CD4-positive, CD25-positive, alpha-beta regulatory T cell (primary cell): Measurements from ENCODE around the gene DIO3. TPM values are rescaled to one million over a fixed set of nuclear protein-coding genes. Genes with fewer than 3 reads are reported as not detected.

ENCODE experiments used
- ATAC-seq, 2 donors: fragments of 150-1000 bp; cut with Tn5 transposase; one replicate each; pipeline ENCODE4 v1.10.0; 2021; ENCODE audit warnings: low read depth in 2 of 2, moderate number of reproducible peaks in 2 of 2, moderate library complexity in 1 of 2
- DNase-seq, 3 donors: peaks; one replicate each; pipeline versions ENCODE4 v3.0.0 to v3.0.0-alpha.2; 2012 to 2022; ENCODE audit warnings: mixed read lengths in 1 of 3
- H3K27ac ChIP-seq: one replicate; pipeline ENCODE4 v1.7.0; 2013; ENCODE audit warnings: mild to moderate bottlenecking, low read length; ENCODE audit not compliant: insufficient read depth, poor library complexity, severe bottlenecking
- H3K27me3 ChIP-seq: one replicate; pipeline ENCODE4 v1.7.0; 2013; ENCODE audit warnings: low read length; ENCODE audit not compliant: control insufficient read depth, insufficient read depth
- H3K36me3 ChIP-seq: one replicate; pipeline ENCODE4 v1.7.0; 2013; ENCODE audit warnings: mild to moderate bottlenecking, low read length, moderate library complexity; ENCODE audit not compliant: control insufficient read depth, insufficient read depth
- H3K4me1 ChIP-seq: 2 replicates; pipeline ENCODE4 v1.7.0; 2013; ENCODE audit warnings: mild to moderate bottlenecking, low read length; ENCODE audit not compliant: insufficient read depth, control insufficient read depth, poor library complexity, severe bottlenecking
- H3K4me3 ChIP-seq: one replicate; pipeline ENCODE4 v1.7.0; 2013; ENCODE audit warnings: low read depth, mild to moderate bottlenecking, low read length, moderate library complexity
- H3K9me3 ChIP-seq, 2 experiments: 1 replicate in 1 of 2; 2 replicates in 1 of 2; pipeline ENCODE4 v1.7.0; 2013; ENCODE audit warnings: low read length in 2 of 2, mild to moderate bottlenecking in 1 of 2, moderate library complexity in 1 of 2; ENCODE audit not compliant: control insufficient read depth in 2 of 2
- H3K27ac Mint-ChIP-seq, 3 donors: one replicate each; pipeline ENCODE4 v1.8.0; 2020 to 2022; ENCODE audit warnings: mild to moderate bottlenecking in 3 of 3, mixed read lengths in 3 of 3, moderate library complexity in 2 of 3
- H3K27me3 Mint-ChIP-seq: one replicate; pipeline ENCODE4 v1.8.0; 2022; ENCODE audit warnings: mild to moderate bottlenecking, mixed read lengths
- H3K36me3 Mint-ChIP-seq: one replicate; pipeline ENCODE4 v1.8.0; 2020; ENCODE audit warnings: mixed read lengths
- H3K4me1 Mint-ChIP-seq, 4 donors: one replicate each; pipeline ENCODE4 v1.8.0; 2020 to 2022; ENCODE audit warnings: mixed read lengths in 4 of 4, mild to moderate bottlenecking in 1 of 4
- H3K4me3 Mint-ChIP-seq, 4 donors: one replicate each; pipeline ENCODE4 v1.8.0; 2020 to 2022; ENCODE audit warnings: mild to moderate bottlenecking in 4 of 4, mixed read lengths in 4 of 4, moderate library complexity in 3 of 4
- H3K9me3 Mint-ChIP-seq, 7 donors: one replicate each; pipeline ENCODE4 v1.8.0; 2020 to 2022; ENCODE audit warnings: mixed read lengths in 7 of 7, mild to moderate bottlenecking in 3 of 7, moderate library complexity in 2 of 7
- polyA plus RNA-seq, 4 donors: library from polyadenylated mRNA; unstranded; fragments of 300-500 nt; fragmentation: Illumina TruSeq; gene quantifications; one replicate each; pipeline ENCODE4 v1.2.3, GENCODE V29; 2021
- total RNA-seq: library from RNA; stranded (reverse); gene quantifications from one replicate; pipeline ENCODE4 v1.2.3, GENCODE V29; 2022

Gene DIO3
- total and polyA plus RNA-seq, 5 donors from 2014 or later, result not detected

DNA sequence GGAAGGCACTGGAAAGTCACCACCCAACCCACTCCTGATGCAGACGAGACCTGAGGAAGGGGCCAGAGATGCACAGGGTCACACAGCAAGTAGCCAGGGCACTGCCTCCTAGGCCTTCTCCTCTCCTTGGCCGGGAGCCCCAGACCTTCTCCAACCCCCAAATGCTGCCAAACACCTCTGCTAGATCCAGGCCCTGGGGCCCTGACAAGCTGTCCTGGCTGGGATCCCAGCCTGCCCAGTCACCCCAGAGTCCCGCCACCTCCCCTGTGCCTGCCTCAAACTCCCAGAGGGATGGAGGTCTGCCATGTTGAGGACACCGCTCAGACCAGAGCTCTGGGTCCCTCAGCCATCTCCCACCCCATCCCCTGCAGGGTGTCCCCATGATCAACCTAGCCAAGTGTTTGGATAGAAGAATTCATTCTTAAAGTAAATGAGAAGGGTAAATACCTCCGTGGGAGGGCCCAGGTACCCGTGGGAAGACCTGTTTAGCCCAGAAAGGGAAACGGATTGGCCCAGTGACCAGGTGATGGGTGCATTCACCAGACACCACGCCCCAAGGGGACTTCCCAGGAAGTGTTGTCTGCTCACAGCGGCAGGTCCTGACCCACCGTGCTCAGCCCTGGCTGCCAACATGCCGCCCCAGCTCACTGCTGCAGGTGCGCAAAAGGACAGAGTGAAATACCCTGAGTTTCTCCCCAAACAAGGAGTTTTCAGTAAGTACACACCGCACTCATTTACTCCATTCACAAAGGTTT, 4.6 kb upstream of the DIO3 start:
- Mint-ChIP-seq H3K27me3 (peaks cover 13% of the 10 kb centered on the region), H3K36me3 (no peaks in the 10 kb centered on the region)
- H3K4me3 ChIP-seq, result no peak overlapping the region

DNA sequence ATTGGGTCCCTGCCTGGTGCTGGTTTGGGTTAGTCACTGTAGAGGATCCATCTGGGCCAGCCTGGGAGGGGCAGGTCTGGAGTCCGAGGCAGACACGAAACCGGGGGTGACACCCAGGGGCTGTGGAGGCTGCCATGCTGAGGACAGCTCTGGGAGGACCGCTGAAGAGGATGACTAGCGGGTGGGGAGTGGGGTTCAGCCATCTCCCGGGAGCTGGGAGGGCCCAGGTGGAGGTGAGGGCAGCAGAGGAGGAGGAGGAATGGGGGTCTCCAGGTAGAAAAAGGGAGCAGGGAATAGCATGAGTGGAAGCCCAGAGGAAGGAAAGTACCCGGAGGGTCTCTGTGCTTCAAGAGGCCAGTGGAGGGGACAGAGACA, 4.0 kb upstream of the DIO3 start:
- no peak overlapping the region for H3K4me3 Mint-ChIP-seq

More for the DNA sequence above, 4.6 kb upstream of the DIO3 start:
- ATAC-seq (no peak), DNase-seq (no peak)
- H3K27ac Mint-ChIP-seq, result no peak overlapping the region
- Histone ChIP-seq H3K36me3 (no peaks in the 10 kb centered on the region), H3K9me3 (no peaks in the 10 kb centered on the region), H3K27me3 (no peaks in the 10 kb centered on the region), H3K4me1 (no peaks in the 10 kb centered on the region), H3K27ac (no peak overlapping the region)
- peaks cover 0 to 3% (median 0%) of the 10 kb centered on the region in 4 donors for H3K4me1 Mint-ChIP-seq
- H3K9me3 Mint-ChIP-seq, result peaks cover 0 to 1% (median 0%) of the 10 kb centered on the region in 7 donors
- no peak overlapping the region for H3K4me3 Mint-ChIP-seq

DNA sequence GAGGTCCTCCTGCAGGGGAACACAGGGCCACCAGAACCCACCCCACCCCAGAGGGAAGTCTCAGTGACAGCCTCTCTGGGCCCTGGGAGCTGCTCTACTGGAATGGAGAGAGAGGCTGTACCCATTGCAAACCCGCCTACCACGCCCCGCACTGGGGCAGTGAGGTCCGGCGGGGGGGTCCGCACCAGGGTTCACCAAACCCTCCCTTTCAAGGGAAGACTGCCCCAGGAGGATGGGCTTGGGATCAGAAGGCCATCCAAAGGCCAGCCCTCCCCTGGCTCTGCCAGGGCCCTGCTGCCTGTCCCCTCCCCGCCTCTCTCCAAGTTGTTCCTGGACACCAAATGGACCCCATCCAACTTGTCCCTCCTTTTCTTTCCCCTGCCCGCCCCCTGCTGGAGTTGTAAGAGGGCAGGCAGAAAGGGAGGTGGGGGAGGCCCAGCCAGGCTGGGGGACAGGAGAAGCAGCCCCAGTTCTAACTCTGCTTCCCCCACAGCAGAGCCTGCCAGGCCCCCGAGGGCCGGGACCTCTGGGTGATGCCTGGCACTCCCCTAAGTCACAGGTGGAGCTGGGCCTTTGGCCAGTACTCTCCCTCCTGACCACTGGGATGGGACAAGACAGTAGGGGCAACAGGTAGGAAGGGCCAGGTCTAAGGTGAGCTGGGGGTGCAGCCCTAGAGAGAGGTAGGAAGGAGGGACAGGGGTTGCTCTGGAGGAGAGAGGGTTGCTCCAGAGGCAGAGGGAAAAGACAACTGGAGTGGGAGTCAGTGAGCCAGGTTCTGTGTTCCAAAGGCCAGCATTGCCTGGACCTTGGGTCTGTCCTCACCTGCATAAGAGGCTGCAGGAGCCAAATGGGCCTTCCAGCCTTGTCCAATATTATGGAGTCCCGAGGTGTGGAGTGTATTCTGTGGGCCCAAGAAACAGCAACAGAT, 3.2 kb upstream of the DIO3 start:
- H3K9me3 ChIP-seq, result no peaks in the 10 kb centered on the region
- Mint-ChIP-seq H3K36me3 (no peaks in the 10 kb centered on the region), H3K4me1 (peaks cover 0 to 3% (median 0%) of the 10 kb centered on the region in 4 donors), H3K27ac (no peak overlapping the region), H3K4me3 (no peak overlapping the region), H3K9me3 (peaks cover 0 to 2% (median 0%) of the 10 kb centered on the region in 7 donors), H3K27me3 (peaks cover 26% of the 10 kb centered on the region)
- no peak overlapping the region for H3K27ac ChIP-seq
- H3K4me3 ChIP-seq, result no peak overlapping the region
- no peaks in the 10 kb centered on the region for H3K27me3 ChIP-seq
- no peaks in the 10 kb centered on the region for H3K36me3 ChIP-seq
- DNase-seq (no peak), ATAC-seq (no peak)
- no peaks in the 10 kb centered on the region for H3K4me1 ChIP-seq

More for the DNA sequence above, 4.0 kb upstream of the DIO3 start:
- Histone ChIP-seq H3K27me3 (no peaks in the 10 kb centered on the region), H3K9me3 (no peaks in the 10 kb centered on the region), H3K36me3 (no peaks in the 10 kb centered on the region), H3K4me3 (no peak overlapping the region), H3K27ac (no peak overlapping the region), H3K4me1 (no peaks in the 10 kb centered on the region)
- H3K36me3 Mint-ChIP-seq, result no peaks in the 10 kb centered on the region
- peaks cover 0 to 2% (median 0%) of the 10 kb centered on the region in 7 donors for H3K9me3 Mint-ChIP-seq
- H3K27ac Mint-ChIP-seq, result no peak overlapping the region
- DNase-seq (no peak), ATAC-seq (no peak)
- H3K27me3 Mint-ChIP-seq, result peaks cover 19% of the 10 kb centered on the region
- peaks cover 0 to 3% (median 0%) of the 10 kb centered on the region in 4 donors for H3K4me1 Mint-ChIP-seq

DNA sequence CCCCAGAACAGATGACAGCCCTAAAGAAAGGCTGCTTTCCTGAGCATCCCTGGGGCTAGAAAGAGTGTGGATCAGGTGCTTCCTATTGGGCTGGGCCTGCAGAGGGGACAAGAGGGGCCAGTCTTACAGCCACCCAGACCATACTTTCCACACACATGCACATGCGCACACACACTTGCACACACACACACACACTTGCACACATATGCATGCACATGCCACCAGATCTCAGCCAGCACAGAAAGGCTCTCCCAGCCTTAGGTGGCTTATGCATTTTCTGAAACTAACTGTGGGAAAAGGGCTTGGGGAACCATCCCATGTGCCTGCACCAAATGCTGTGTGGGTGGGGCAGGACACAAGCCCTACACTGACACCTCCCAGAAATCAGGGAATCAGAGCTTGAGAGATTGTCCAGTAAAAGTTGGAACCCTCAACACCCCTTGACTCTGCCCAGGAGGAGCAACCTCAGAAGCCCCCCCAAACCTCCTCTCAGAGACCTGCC, 2.5 kb upstream of the DIO3 start:
- ATAC-seq (no peak), DNase-seq (no peak)
- H3K27ac ChIP-seq, result no peak overlapping the region
- no peak overlapping the region for H3K4me3 ChIP-seq
- H3K4me1 ChIP-seq, result no peaks in the 10 kb centered on the region
- Mint-ChIP-seq H3K4me3 (no peak overlapping the region), H3K27ac (no peak overlapping the region), H3K27me3 (peaks cover 31% of the 10 kb centered on the region), H3K4me1 (peaks cover 0 to 6% (median 1%) of the 10 kb centered on the region in 4 donors), H3K9me3 (peaks cover 0 to 5% (median 0%) of the 10 kb centered on the region in 7 donors), H3K36me3 (no peaks in the 10 kb centered on the region)
- H3K27me3 ChIP-seq, result no peaks in the 10 kb centered on the region
- no peaks in the 10 kb centered on the region for H3K36me3 ChIP-seq
- H3K9me3 ChIP-seq, result no peaks in the 10 kb centered on the region

DNA sequence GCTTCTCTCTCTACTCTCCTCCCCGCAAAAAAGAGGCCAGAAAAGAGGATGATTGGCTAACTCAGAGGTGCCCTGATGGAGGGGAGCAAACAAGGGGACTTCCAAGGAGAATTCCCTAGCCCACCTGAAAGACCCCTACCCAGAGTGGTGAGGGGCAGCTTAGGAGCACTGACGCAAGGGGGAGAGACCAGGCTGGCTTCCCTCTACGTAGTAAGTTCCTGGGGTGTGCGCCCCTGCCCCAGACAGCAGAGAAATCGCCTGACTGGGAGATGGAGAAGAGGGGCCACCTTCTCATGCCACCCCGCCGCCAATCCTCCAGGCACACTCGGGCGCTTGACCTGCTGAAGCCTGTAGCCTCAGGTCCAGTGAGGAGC, 2.1 kb upstream of the DIO3 start:
- no peaks in the 10 kb centered on the region for H3K36me3 Mint-ChIP-seq
- Histone ChIP-seq H3K4me1 (no peaks in the 10 kb centered on the region), H3K27me3 (no peaks in the 10 kb centered on the region), H3K36me3 (no peaks in the 10 kb centered on the region), H3K9me3 (no peaks in the 10 kb centered on the region), H3K27ac (no peak overlapping the region), H3K4me3 (no peak overlapping the region)
- H3K27ac Mint-ChIP-seq, result no peak overlapping the region
- peaks cover 0 to 5% (median 0%) of the 10 kb centered on the region in 7 donors for H3K9me3 Mint-ChIP-seq
- ATAC-seq (no peak), DNase-seq (no peak)
- H3K4me1 Mint-ChIP-seq, result peaks cover 0 to 6% (median 1%) of the 10 kb centered on the region in 4 donors
- H3K4me3 Mint-ChIP-seq, result no peak overlapping the region
- peaks cover 33% of the 10 kb centered on the region for H3K27me3 Mint-ChIP-seq

DNA sequence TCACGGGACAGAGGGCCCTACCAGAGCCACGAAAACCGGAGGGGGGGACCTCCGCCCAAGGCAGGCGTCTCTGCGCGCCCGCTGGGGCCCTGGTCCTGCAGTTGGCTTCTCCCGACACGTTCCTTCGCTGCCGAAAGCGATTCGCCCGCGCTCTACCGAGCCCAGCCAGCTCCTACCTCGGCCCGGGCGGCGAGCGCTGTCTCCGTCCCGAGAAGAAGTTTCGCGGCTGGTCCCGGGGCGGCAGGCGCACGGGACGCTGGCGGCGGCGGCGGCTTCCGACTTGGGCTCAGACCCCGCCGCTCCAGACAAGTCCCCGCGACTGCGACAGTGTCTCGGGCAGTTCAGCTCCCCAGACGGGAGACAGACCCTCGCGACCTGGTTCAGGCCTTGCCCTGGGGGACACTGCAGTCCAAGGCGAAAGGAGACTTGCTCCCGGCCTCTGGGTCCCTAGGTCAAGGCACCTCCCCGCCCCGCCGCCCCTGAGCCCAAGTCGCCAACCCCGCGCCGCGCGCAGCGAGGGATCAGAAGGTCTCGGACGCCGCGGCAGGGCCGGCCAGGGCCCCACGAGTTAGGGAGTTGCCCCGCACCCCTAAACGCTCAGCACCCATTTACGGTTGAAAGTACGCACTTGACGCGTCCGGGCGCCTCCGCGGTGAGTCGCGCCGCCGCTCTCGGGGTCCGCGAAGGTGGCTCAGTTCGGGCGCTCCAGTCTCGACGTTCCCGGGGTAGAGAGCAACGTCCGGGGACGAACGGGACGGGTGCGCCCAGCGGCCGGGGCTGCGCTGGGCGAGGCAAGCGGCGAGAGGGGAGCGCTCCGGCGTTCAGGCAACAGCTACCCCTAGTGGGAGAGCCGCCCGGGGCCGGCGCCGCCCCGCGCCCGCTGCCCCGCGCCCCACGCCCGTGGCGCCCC, 1.4 kb upstream of the DIO3 start:
- DNase-seq (peak in 1 of 3 donors; percentile 5), ATAC-seq (no peak)
- H3K27ac ChIP-seq, result no peak overlapping the region
- H3K36me3 ChIP-seq, result no peaks in the 10 kb centered on the region
- H3K27me3 ChIP-seq, result no peaks in the 10 kb centered on the region
- no peaks in the 10 kb centered on the region for H3K9me3 ChIP-seq
- peaks cover 0 to 6% (median 1%) of the 10 kb centered on the region in 4 donors for H3K4me1 Mint-ChIP-seq
- no peaks in the 10 kb centered on the region for H3K4me1 ChIP-seq
- H3K27me3 Mint-ChIP-seq, result peaks cover 37% of the 10 kb centered on the region
- no peak overlapping the region for H3K4me3 Mint-ChIP-seq
- no peak overlapping the region for H3K27ac Mint-ChIP-seq
- no peaks in the 10 kb centered on the region for H3K36me3 Mint-ChIP-seq
- H3K4me3 ChIP-seq, result no peak overlapping the region
- H3K9me3 Mint-ChIP-seq, result peaks cover 0 to 5% (median 0%) of the 10 kb centered on the region in 7 donors

DNA sequence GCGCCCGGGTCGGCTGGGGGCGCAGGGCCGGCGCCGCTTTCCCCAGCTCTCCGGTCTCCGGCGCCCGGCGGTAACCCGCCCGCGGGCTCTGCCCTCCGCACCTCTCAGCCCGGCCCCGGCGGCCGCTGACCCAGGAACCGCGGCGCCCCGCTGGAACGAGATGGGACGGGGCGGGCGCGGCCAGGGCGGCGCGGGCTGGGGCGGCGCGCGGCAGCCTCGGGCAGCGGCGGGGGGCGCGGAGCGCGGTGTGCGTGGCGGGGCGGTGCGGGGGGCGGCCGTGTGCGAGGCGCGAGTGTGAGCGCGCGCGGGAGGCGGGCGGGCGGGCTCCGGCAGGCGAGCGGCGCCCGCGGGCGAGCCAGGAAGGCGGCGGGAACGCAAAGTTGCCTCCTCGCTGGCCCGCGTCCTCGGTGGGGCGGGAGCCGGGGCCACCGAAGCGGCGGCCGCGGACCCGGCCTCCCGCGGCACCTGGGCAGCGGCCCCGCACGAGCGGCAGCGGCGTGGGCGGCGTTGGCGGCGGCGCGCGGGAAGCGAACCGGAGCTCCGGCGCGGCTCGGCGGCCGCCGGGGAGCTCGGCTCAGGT, 671 bp upstream of the DIO3 start:
- ATAC-seq, result no peak
- no peak for DNase-seq
- Mint-ChIP-seq H3K27ac (no peak overlapping the region), H3K4me1 (peaks cover 0 to 9% (median 1%) of the 10 kb centered on the region in 4 donors), H3K27me3 (peaks cover 44% of the 10 kb centered on the region), H3K4me3 (no peak overlapping the region), H3K36me3 (no peaks in the 10 kb centered on the region), H3K9me3 (peaks cover 0 to 6% (median 0%) of the 10 kb centered on the region in 7 donors)
- no peak overlapping the region for H3K27ac ChIP-seq
- H3K36me3 ChIP-seq, result no peaks in the 10 kb centered on the region
- H3K4me3 ChIP-seq, result no peak overlapping the region
- H3K27me3 ChIP-seq, result no peaks in the 10 kb centered on the region
- H3K9me3 ChIP-seq, result no peaks in the 10 kb centered on the region
- no peaks in the 10 kb centered on the region for H3K4me1 ChIP-seq
